HG03432 (cell line): ENCODE measurements around the gene PCNX2.

ENCODE experiments used
- ATAC-seq: cut with Tn5 transposase; IDR thresholded peaks from one replicate; pipeline ENCODE4 v1.9.1; 2021; ENCODE audit warnings: mild to moderate bottlenecking, moderate library complexity; ENCODE audit not compliant: unreplicated experiment

The PCNX2 gene

GRCh38 chr1:233237647-233238046, 57.9 kb downstream of the PCNX2 start:
- no peak for ATAC-seq

GRCh38 chr1:233233508-233234040, 62.0 kb downstream of the PCNX2 start:
- ATAC-seq, result no peak

GRCh38 chr1:233230011-233230410, 65.5 kb downstream of the PCNX2 start:
- no peak for ATAC-seq

GRCh38 chr1:233229288-233229687, 66.2 kb downstream of the PCNX2 start:
- no peak for ATAC-seq

GRCh38 chr1:233227930-233228465, 67.5 kb downstream of the PCNX2 start:
- no peak for ATAC-seq

GRCh38 chr1:233224311-233224710, 71.2 kb downstream of the PCNX2 start:
- ATAC-seq, result no peak

GRCh38 chr1:233217832-233218231, 77.7 kb downstream of the PCNX2 start:
- no peak for ATAC-seq

GRCh38 chr1:233216009-233216408, 79.5 kb downstream of the PCNX2 start:
- ATAC-seq, result no peak

GRCh38 chr1:233215135-233215760, 80.3 kb downstream of the PCNX2 start:
- ATAC-seq, result no peak

- ATAC-seq, result no peak
Measured at GRCh38 chr1:233211595-233211994, 83.9 kb downstream of the PCNX2 start.

- ATAC-seq, result no peak
Measured at GRCh38 chr1:233211106-233211505, 84.4 kb downstream of the PCNX2 start.

- no peak for ATAC-seq
Measured at GRCh38 chr1:233209481-233209880, 86.0 kb downstream of the PCNX2 start.

GRCh38 chr1:233208687-233209086, 86.8 kb downstream of the PCNX2 start:
- ATAC-seq, result no peak

- ATAC-seq, result no peak
Measured at GRCh38 chr1:233197940-233198339, 97.6 kb downstream of the PCNX2 start.

GRCh38 chr1:233193741-233194140, 101.8 kb downstream of the PCNX2 start:
- ATAC-seq, result no peak

- ATAC-seq, result no peak
Measured at GRCh38 chr1:233190987-233191386, 104.5 kb downstream of the PCNX2 start.

GRCh38 chr1:233189526-233189925, 106.0 kb downstream of the PCNX2 start:
- ATAC-seq, result no peak

- ATAC-seq, result no peak
Measured at GRCh38 chr1:233188061-233188460, 107.5 kb downstream of the PCNX2 start.

GRCh38 chr1:233183226-233184020, 112.1 kb downstream of the PCNX2 start:
- no peak for ATAC-seq

GRCh38 chr1:233182587-233182986, 112.9 kb downstream of the PCNX2 start:
- ATAC-seq, result no peak

GRCh38 chr1:233180641-233181364, 114.7 kb downstream of the PCNX2 start:
- no peak for ATAC-seq
